SKM-1 treated with dmso at 0.1 percent for 144 hours (cell line): ENCODE data around the gene CLEC16A.
A peak's percentile ranks its signal among the peaks of the same experiment; 100 is the strongest.

ENCODE experiments used
- DNase-seq: peaks from one replicate; lab custom pipeline; 2025; ENCODE audit not compliant: unreplicated experiment; lab: John Stamatoyannopoulos, UW

CLEC16A gene

GRCh38 chr16:11076259-11077018 lies 132.1 kb downstream of the CLEC16A start:
- no peak for DNase-seq

GRCh38 chr16:11078812-11079459 lies 134.6 kb downstream of the CLEC16A start:
- DNase-seq: no peak

GRCh38 chr16:11079652-11080187 lies 135.4 kb downstream of the CLEC16A start:
- DNase-seq: no peak

- DNase-seq: no peak
Observed at GRCh38 chr16:11080327-11080967, 136.1 kb downstream of the CLEC16A start.

- DNase-seq: no peak
Observed at GRCh38 chr16:11080999-11081630, 136.8 kb downstream of the CLEC16A start.

- DNase-seq: no peak
Observed at GRCh38 chr16:11082108-11082859, 137.9 kb downstream of the CLEC16A start.

GRCh38 chr16:11082860-11083388 lies 138.6 kb downstream of the CLEC16A start:
- DNase-seq: no peak

- DNase-seq: no peak
Observed at GRCh38 chr16:11084484-11084875, 140.1 kb downstream of the CLEC16A start.

- DNase-seq: no peak
Observed at GRCh38 chr16:11084876-11085485, 140.6 kb downstream of the CLEC16A start.

GRCh38 chr16:11085916-11086315 lies 141.6 kb downstream of the CLEC16A start:
- DNase-seq: no peak

- no peak for DNase-seq
Observed at GRCh38 chr16:11087691-11088073, 143.3 kb downstream of the CLEC16A start.

GRCh38 chr16:11088074-11088730 lies 143.8 kb downstream of the CLEC16A start:
- no peak for DNase-seq

- no peak for DNase-seq
Observed at GRCh38 chr16:11088831-11089230, 144.5 kb downstream of the CLEC16A start.

- no peak for DNase-seq
Observed at GRCh38 chr16:11089504-11090124, 145.2 kb downstream of the CLEC16A start.

- DNase-seq: no peak
Observed at GRCh38 chr16:11090232-11090631, 145.9 kb downstream of the CLEC16A start.

- peak; percentile 33 for DNase-seq
Observed at GRCh38 chr16:11091021-11091785, 146.8 kb downstream of the CLEC16A start.

GRCh38 chr16:11092788-11093571 lies 148.6 kb downstream of the CLEC16A start:
- no peak for DNase-seq
